HG03045 (cell line): Measurements from ENCODE around the gene PEAK1.
"Not testable (repeated sequence)": the region's sequence is repeated elsewhere in the genome, so short reads cannot be mapped to it uniquely, and the experiment has no call there.

Experiments
- ATAC-seq: cut with Tn5 transposase; IDR thresholded peaks from one replicate; pipeline ENCODE4 v1.9.1; 2021; ENCODE audit warnings: mild to moderate bottlenecking, moderate library complexity; ENCODE audit not compliant: unreplicated experiment

Gene PEAK1

DNA sequence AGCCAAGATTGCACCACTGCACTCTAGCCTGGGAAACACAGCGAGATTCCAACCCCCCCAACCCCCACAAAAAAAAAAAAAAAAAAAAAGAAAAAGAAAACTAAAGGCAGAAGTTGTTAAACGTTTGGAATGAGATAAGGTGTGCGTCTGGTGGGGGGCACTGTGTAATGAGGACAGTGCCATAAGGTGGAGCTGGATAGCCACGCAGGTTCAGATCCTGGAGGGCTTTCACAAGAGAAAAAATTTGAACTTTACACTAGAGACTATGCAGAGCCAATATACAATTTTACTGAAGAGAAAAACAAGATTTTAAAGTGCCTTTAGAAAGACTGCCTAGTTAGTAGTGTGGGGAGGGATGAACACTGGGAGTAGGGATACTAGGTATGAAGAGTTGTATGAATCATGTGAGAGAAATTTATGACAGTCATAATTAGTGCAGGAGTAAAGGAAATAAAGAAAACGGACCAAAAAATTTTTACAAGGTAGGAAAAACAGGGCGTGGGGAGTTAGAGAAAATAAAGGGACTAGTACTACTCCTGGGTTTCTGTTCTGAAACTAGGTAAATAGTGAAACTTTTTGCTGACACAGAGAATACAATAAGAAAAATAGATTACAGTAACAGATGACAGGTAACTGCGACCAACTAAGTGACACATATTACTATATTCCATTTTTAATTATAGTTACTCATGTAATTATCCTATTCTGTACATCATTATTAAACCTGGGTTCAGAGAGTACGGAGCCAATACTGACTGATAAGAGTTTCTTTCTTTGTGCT is 108.1 kb downstream of the PEAK1 start:
- no peak for ATAC-seq

DNA sequence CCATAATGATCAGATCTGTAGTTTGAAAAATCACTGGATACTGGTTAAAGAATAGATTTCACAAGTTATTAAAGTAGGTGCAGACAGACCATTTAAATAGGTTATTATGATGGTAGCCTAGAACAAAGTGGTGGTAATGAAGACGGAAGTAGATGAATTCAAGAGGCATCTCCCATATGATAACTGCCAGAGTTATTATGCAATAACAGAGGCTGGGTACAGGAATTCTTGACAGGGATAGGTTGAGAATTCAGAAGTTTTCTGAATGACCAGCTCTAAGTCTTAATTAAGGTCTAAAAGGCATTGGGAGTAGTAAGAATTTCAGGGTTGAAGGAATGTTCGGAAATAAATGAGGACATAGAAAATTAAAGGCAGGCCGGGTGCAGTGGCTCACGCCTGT is 108.9 kb downstream of the PEAK1 start:
- ATAC-seq: no peak

DNA sequence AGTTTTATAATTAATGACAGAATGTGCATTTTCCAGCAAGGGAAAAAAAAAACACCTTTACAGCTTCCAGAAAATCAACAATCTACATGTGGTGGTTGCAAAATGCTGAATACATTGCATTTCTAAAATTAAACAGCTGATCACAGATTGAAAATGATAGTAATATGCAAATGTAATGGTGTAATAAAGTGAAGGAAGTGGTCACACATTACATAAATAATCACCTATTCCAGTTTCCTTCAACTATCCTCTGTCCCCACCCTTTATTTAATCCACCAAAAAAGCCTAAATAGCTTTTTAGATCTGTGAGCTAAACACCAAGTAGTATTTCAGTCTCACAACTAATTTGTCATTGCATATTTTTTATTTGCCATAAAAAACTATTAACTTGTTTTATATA is 110.5 kb downstream of the PEAK1 start:
- ATAC-seq: no peak

DNA sequence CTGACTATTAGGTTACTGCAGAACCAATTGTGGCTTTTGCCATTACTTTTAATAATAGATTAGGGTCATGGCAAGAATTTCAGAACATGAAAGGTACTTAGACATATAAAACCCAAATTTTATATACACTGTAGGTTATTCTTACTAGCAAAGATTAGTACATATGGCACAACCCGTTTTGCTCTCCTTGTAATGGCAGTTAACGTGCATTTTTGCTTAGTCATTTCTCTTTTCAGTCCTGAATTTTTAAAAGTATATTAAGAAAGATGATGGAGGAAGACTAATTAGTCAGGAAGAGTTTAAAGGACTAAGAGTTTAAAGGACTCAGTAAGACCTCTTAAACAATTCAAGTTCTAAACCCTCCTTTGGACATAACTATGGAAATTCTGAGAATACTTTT is 114.0 kb downstream of the PEAK1 start:
- ATAC-seq: no peak

DNA sequence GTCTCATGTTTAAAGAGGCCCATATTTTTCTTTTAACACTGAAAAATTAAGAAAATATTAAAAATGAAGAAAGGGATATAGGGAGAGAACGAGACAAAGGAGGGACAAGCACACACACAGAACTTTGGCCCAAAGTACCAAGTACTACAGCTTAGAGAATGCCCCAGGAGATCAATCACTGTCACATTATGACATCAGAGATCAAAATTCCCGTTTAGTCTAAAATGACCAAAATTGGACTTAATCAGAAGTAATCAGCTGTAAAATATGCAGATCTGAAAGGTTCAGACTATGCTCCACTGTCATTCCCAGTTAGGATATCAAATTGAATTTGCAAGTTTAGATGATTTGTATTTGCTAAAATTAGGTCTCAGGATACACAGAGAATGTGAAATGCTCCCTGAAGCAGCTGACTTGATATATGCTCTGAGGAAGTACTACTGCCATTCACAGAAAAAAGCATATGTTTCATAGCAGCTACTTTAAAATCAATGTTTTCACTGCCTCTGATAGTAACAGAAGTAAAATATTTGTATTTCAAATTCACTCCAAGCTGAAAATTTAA is 123.0 kb downstream of the PEAK1 start:
- no peak for ATAC-seq

DNA sequence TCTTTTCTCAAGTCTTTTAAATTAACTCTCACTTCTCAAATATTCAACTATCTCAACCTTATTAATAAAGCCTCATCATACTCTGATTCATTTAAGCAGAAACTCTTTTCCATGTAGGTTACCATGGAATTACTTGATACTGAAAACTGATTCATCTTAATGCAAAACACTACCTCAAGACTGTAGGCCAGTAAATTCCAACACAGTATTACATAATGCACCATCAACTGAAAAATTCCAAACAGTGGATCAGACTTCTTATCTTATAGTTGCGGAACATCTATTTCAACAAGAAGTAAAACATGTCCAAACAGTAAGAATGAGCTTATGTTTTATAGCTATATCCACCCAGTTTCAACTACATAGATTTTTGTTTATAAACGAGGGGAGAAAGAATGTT is 124.5 kb downstream of the PEAK1 start:
- ATAC-seq: no peak

DNA sequence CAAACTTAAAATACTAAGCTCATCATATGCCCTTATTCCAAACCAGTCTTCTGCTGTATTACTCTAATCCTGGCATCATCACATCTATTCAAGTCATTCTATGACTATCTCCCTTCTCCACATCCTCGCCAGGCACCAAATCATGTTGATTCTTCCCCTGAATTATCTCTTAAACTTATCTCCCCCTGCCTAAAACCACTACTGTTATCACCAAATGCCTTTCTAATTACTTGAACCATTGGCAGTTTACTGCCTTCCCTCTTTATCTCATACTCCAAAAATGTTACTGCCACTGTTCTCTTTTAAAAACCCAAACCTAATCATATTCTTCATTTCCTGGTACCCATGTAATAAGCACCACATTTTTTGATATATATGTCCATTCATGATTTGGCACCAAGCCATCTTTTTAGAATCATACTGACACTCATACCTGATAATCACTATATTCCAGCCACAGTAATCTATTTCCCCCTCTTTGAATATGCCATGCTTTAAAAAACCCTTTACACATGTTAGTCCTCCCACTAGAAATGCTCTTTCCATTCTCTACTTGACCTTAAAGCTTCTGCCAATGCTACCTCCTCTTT is 126.8 kb downstream of the PEAK1 start:
- no peak for ATAC-seq

DNA sequence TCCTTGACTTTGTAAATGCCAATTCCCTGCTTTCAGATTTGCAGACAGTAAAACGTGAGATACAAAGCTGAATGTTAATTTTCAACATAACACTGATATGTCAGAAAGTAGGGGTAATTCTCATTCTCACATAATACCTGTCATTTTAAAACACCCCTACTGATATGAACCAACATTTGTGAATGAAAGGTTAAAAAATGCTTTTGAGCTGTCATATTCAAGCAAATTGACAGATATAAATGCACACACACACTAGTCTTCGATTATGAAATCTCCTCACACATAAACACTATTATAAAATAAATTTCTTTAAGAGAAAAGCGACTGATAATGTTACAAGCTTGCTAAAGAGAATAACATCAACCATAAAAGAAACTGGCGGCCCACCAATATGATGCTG is 128.8 kb downstream of the PEAK1 start:
- ATAC-seq: no peak

DNA sequence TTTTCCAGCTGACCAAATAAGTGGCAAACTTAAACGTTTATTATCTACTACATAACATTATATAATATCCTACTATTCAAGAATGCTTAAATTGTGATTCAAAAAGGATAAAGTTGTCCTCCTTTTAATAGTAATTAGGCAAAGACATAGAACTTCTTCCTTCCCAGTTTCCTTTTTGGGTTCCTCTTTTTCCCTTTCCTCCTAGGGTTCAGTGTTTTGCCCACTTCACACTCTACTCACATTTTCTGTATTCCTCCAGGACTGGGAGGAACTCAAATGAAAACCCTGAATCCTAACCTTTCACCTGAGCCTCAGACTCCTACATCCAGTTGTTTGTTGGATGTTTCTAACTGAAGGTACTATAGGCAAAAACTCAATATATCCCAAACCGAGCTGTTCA is 132.5 kb downstream of the PEAK1 start:
- ATAC-seq: no peak

DNA sequence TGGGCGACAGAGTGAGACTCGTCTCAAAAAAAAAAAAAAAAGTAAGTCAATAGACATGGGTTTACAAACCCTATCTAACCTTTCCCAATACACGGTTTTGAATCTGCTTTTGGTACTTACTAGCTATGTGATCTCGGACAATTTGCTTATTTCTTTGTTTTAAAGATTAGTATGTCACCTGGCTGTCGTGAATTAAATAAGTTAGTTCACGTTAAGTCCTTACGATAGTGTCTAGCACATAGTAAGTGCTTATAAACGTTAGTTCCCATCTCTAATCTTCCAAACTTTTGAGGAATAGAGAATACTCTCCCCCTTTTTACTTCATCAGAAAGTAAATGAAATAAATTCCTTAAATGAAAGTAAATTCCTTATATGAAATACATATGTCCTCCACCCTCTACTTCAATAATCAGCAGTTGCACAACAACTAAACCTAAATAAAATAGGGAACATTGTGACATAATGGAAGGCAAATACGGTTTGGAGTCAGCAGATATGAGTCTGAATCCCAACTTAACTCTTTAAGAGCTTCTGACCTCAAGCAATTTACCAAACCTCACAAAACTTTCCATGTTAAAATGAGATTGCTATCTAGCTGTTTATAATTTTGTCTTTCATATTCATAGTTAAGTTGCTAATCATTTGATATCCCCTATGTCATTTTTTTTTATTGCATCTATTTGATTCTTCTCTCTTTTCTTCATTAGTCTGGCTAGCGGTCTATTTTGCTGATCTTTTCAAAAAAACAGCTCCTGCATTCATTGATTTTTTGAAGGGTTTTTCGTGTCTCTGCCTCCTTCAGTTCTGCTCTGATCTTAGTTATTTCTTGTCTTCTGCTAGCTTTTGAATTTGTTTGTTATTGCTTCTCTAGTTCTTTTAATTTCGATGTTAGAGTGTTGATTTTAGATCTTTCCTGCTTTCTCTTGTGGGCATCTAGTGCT is 134.6 kb downstream of the PEAK1 start:
- no peak for ATAC-seq

DNA sequence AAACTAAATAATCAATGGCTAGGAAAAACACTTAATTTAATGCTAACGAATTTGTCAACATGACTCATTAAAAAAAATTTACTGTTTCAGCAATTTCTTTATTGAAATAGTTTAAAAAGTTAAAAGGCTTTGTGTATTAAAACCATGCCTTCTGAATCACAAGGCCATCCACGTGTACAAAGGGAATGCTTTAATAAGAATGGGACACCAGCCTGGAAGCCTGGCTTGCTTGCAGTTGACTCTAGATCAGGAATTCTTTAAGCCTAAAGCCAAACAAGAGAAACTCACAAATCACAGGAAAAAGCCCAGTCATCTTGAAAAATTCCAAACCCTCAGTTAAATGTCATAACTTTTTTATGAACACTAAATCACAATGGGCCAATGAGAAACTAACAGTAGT is 137.6 kb downstream of the PEAK1 start:
- no peak for ATAC-seq

DNA sequence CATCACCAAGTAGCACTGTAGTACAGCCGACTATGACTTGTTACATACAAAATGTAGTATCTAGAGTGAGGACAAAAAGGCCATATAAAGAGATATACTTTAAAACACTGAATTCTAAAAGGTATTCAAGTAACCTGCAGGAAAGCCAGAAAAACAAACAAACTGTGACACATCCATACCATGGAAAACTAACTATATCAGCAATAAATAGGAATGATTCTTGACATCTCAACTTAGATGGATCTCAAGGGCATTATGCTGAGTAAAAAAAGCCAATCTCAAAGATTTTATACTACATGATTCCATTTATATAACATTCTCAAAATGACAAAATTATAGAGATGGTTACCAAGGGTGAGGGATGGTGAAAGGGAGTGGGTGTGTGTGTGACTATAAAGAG is 143.0 kb downstream of the PEAK1 start:
- ATAC-seq: no peak

DNA sequence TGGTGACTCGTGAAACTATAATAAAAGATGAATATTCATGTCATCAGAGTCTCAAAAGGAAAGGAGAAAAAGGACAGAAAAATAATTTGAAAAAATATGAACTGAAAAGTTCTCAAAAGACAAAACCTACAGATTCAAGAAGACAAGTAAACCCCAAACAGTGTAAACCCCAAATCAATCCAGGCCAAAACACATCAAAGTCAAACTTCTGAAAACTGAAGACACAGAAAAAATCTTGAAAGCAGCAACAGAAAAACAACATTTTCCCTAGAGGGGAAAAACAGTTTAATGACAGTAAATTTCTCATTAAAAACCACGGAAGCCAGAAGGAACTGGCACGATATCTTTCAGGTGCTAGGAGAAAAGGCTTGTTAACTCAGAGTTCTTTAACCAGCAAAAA is 143.8 kb downstream of the PEAK1 start:
- no peak for ATAC-seq

DNA sequence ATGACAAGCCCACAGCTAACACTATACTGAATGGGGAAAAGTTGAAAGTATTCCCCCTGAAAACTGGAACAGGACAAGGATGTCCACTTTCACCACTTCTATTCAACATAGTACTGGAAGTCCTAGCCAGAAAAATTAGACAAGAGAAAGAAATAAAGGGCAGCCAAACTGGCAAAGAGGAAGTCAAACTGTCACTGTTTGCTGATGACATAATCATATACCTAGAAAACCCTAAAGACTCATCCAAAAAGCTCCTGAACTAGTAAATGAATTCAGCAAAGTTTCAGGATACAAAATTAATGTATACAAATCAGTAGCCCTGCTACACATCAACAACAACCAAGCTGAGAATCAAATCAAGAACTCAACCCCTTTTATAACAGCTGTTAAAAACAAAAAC is 146.8 kb downstream of the PEAK1 start:
- ATAC-seq: not testable (repeated sequence)

DNA sequence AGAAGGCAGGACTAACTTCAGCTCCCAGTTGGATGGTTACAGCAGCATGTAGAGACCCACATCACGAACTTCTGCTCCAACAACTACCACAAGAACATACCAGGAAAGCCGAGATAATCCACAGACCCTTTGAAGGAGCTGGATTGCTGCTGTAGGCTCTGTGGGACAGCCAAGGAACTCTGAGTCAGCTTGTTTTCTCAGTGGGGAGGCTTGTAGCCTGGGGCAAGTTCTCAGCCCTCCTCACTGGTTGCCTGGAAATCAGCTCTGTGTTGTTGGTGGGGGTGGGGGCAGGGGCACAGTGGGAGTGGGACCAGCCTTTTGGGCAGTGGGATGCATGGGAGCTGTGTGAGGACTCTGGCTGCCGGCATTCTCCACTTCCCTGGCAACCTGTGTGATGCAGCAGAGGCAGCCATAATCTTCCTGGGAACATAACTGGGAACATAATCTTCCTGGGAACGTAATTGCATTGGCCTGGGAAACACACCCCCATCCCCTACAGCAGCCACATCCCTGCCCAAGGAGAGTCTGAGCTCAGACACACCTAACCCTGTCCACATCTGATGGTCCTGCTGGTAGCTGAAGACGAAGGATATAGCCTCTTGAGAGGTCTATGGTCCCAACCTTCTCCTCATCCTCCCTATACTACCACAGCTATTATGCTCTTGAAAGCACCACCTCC is 153.1 kb downstream of the PEAK1 start:
- no peak for ATAC-seq

DNA sequence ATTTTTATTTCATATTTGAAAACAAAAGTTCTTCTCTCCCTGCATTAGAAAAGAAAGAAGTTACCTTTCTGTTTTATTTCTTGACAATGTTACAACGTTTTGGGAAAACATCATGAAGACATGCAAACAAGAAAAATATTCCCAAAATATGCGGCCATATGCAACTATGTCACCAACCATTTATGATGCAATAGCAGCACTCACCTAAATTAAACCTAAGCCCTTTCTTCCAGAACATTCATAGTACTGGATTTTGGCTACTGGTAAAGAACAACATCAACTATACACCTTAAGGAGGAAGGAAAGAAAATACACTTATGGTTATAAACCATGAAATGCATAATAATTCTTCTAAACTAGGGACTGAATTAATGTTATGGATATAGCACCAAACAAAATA is 164.5 kb downstream of the PEAK1 start:
- ATAC-seq: no peak

DNA sequence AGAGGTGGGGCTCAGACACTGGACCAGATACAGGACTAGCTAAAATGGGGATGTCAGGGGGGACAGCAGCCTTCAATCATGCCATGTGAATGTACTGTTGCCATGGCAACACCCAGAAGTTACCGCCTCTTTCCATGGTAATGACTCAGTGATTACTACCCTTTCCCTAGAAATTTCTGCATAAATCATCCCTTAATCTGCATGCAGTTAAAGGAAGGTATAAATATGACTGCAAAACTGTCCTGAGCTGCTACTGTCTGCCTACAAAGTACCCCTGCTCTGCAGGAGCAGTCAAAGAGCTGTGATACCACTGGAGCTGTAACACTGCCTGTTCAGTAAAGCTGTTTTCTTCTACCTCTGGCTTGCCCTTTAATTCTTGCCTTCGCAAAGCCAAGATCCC is 168.2 kb downstream of the PEAK1 start:
- ATAC-seq: no peak

DNA sequence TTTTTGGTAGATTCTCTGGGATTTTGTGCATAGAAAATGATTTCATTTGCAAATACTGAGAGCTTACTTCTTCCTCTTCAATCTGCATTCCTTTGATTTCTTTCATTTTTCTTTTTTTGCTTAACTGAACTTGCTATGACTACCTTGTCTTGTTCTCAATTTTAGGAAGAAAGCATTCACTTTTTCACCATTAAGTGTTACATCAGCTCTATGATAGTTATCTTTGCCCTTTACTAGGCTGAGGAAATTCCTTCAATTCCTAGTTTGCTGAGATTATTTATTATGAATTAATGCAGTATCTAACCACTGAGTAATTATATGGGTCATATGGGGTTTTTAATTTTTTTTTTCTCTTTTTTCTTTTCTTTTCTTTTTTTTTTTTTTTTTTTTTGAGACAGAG is 172.8 kb downstream of the PEAK1 start:
- ATAC-seq: no peak

DNA sequence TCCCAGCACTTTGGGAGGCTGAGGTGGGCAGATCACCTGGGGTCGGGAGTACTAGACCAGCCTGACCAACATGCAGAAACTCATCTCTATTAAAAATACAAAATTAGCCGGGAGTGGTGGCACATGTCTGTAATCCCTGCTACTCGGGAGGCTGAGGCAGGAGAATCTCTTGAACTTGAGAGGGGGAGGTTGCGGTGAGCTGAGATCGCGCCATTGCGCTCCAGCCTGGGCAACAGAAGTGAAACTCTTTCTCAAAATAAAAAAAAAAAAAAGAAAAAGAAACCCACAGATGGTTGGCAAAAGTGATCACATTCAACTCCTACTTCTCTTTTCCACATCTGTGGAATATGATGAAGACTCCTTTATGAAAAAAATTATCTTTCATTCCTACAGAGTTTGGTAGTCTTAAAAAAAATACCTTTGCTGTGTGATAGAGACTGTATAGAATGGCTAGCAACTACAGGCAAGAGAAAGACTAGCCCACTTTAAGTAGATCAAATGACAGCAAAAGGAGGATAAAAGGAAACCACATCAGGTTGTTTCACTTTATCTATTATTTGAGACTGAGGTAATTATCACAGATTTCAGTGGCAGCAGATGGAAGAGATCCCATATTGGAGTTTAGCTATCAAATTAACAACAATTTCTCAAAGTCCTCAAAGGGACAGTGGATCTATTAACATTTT is 176.0 kb downstream of the PEAK1 start:
- ATAC-seq: no peak

DNA sequence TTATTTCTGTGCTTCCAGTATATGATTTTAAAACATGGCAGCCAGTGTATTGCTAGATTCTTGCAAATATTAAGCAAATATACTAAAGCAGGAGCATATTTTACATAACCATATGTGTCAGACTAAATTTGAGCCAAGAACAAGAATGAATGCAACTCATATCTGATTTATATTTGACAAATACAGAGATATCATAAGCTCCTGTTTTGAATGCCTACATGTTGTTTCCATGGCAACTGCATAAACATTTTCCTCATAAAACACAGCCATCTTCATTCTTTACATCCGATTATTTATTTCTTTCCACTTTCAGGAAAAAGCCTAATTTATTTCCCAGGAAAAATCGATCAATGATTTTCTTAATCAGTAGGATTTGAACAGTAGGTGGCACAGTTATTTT is 176.8 kb downstream of the PEAK1 start:
- ATAC-seq: no peak
